Measurements from ENCODE around the gene TRMT10A. TPM values are rescaled to one million over a fixed set of nuclear protein-coding genes. Genes with fewer than 3 reads are reported as not detected.

Gene TRMT10A
- total and polyA plus RNA-seq, 2 donors (not counting 3 experiments of a cell fraction or from before 2014, with no cell fraction given), result 1.7 to 8.4 TPM

DNA sequence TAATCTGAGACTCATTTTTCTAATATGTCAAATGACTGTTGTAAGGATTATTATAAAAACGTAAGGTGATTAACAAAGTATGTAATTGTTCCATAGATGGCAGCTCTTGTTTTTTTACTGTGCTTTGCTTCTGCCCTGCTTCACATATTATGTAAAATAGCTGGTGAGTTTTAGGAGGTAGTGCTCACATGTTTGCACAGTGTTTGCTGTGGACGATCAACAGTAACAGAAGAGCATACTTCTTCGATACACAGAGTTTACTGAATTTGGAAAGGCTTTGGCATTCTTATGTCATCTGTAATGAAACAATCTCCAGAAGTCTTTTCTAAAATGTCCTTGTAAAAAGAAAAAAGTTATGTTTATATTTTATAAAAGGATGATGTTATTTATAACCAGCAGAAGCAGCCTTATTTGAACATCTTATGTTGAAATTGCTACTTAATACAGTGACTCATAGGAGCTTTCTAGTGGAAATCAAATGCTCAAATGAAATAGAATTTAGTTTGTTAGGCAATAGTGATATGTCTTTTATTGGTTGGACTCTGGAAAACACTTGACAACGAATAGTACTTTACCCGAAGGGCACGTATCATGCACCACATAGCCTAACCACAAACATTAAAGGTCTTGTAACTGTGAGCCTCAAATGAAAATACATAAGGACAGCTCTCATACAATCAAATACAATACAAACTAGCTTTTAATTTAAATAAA is 8.8 kb upstream of the TRMT10A start:
- no peak overlapping the region for H3K4me3 ChIP-seq (replicated peaks in 1 of 3; ENCODE audit: insufficient read depth in 1 of 3, low read depth in 1 of 3, low read length in 3 of 3)
- dilution Hi-C loops (cut with MboI; ENCODE audit: extremely low pct_ligation_motif_present, low sequenced_read_pairs) (no loop called here), intact Hi-C loops (cut with micrococcal nuclease) (loop anchor here (10.0 kb wide), 1 partner anchor 1272 kb away; no protein-coding TSS in a partner anchor)
- no peak for TF ChIP-seq JUN (IDR thresholded peaks at IDR 0.05; ENCODE audit: borderline replicate concordance, insufficient read depth, insufficient read length, low read depth)
- TF ChIP-seq MYC (IDR thresholded peaks at IDR 0.05; ENCODE audit: low read depth, low read length), result no peak
- no peak for TF ChIP-seq GATA2 (IDR thresholded peaks at IDR 0.05; ENCODE audit: insufficient read depth, insufficient read length, low read depth, low read length)
- TF ChIP-seq FOS (IDR thresholded peaks at IDR 0.05; ENCODE audit: borderline replicate concordance, insufficient read depth, low read length), result no peak
- TF ChIP-seq, protein P1, sequence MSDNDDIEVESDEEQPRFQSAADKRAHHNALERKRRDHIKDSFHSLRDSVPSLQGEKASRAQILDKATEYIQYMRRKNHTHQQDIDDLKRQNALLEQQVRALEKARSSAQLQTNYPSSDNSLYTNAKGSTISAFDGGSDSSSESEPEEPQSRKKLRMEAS (IDR thresholded peaks at IDR 0.05; ENCODE audit: insufficient read depth, insufficient read length), result no peak
- TF ChIP-seq POLR2A (IDR thresholded peaks at IDR 0.05; ENCODE audit: low read depth, low read length), result no peak
- TF ChIP-seq EZH2 (IDR thresholded peaks at IDR 0.05; ENCODE audit: borderline replicate concordance, low read depth, low read length, severe bottlenecking), result no peak
- TF ChIP-seq, protein P2, sequence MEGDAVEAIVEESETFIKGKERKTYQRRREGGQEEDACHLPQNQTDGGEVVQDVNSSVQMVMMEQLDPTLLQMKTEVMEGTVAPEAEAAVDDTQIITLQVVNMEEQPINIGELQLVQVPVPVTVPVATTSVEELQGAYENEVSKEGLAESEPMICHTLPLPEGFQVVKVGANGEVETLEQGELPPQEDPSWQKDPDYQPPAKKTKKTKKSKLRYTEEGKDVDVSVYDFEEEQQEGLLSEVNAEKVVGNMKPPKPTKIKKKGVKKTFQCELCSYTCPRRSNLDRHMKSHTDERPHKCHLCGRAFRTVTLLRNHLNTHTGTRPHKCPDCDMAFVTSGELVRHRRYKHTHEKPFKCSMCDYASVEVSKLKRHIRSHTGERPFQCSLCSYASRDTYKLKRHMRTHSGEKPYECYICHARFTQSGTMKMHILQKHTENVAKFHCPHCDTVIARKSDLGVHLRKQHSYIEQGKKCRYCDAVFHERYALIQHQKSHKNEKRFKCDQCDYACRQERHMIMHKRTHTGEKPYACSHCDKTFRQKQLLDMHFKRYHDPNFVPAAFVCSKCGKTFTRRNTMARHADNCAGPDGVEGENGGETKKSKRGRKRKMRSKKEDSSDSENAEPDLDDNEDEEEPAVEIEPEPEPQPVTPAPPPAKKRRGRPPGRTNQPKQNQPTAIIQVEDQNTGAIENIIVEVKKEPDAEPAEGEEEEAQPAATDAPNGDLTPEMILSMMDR (IDR thresholded peaks at IDR 0.05; ENCODE audit: extremely low read depth in 1 of 2, insufficient read depth in 1 of 2, low read depth in 1 of 2, low read length in 2 of 2), result no peak
- TF ChIP-seq POLR2AphosphoS5 (IDR thresholded peaks at IDR 0.05; ENCODE audit: insufficient read depth, low read depth, low read length), result no peak
- no peaks in the 10 kb centered on the region for H3K36me3 ChIP-seq (ENCODE audit: control insufficient read depth in 2 of 2, extremely low read depth in 1 of 2, insufficient read depth in 2 of 2, low read length in 2 of 2)
- no peak overlapping the region for H3K4me2 ChIP-seq (ENCODE audit: insufficient read depth, low read length)
- no peaks in the 10 kb centered on the region for H3K9me1 ChIP-seq (replicated peaks; ENCODE audit: control insufficient read depth, extremely low read depth, insufficient read depth, low read length)
- H4K20me1 ChIP-seq (replicated peaks; ENCODE audit: control insufficient read depth, extremely low read depth, insufficient read depth, low read length), result no peaks in the 10 kb centered on the region
- no peak for DNase-seq (ENCODE audit: low read depth, low spot score)
- H3K9ac ChIP-seq (replicated peaks; ENCODE audit: extremely low read depth, insufficient read depth, low read length), result no peak overlapping the region
- peaks cover 4 to 33% of the 10 kb centered on the region in 2 experiments for H3K27me3 ChIP-seq (ENCODE audit: control insufficient read depth in 2 of 2, insufficient read depth in 2 of 2, low read length in 2 of 2)
- H3K9me3 ChIP-seq (replicated peaks; ENCODE audit: control insufficient read depth, insufficient read depth, low read length), result no peaks in the 10 kb centered on the region
- no peaks in the 10 kb centered on the region for H3K4me1 ChIP-seq (ENCODE audit: control insufficient read depth, extremely low read depth, insufficient read depth, low read length)
- no peak for FAIRE-seq
- ChIA-PET POLR2A (no interaction called here), CTCF (interaction anchor here (1.1 kb wide), 1 partner anchor 9 kb away, joined by 3 read pairs; the partner anchor contains the start of gene TRMT10A)
- BruUV-seq (replicated peaks), result no TSS peak
- H2AFZ ChIP-seq (ENCODE audit: low read depth, low read length), result no peak overlapping the region
- H3K79me2 ChIP-seq (ENCODE audit: control insufficient read depth, insufficient read depth, low read length), result no peaks in the 10 kb centered on the region
- no peak overlapping the region for H3K27ac ChIP-seq (ENCODE audit: insufficient read depth, low read depth, low read length)
